ENCODE measurements around the gene IPMK. TPM values are rescaled to one million over a fixed set of nuclear protein-coding genes. Genes with fewer than 3 reads are reported as not detected.

Gene IPMK
- total and polyA plus RNA-seq, 2 donors from 2014 or later, result 1.7 to 5.0 TPM

GRCh38 chr10:58209669-58210068 lies 58.0 kb downstream of the IPMK start:
- no peaks in the 10 kb centered on the region for H3K27me3 ChIP-seq (ENCODE audit: control insufficient read depth, insufficient read depth, low read length)
- no peaks in the 10 kb centered on the region for H3K4me1 ChIP-seq (ENCODE audit: control insufficient read depth in 2 of 3, insufficient read depth in 2 of 3, low read depth in 1 of 3, low read length in 3 of 3)
- no peak for FAIRE-seq
- H3K36me3 ChIP-seq (ENCODE audit: control insufficient read depth in 2 of 3, insufficient read depth in 3 of 3, low read length in 3 of 3), result no peaks in the 10 kb centered on the region
- no peaks in the 10 kb centered on the region for H3K9me3 ChIP-seq (ENCODE audit: control insufficient read depth in 2 of 3, insufficient read depth in 1 of 3, low read length in 3 of 3)
- DNase-seq, result no peak
- intact Hi-C loops (cut with DNase I), result no loop called here
- no peak overlapping the region for H3K27ac ChIP-seq (ENCODE audit: low read depth in 2 of 2, low read length in 2 of 2)
- no peak overlapping the region for H3K4me3 ChIP-seq (ENCODE audit: low read length in 3 of 3)
- H3K9ac ChIP-seq (ENCODE audit: low read length in 3 of 3), result no peak overlapping the region
- TF ChIP-seq CTCF (IDR thresholded peaks at IDR 0.05; ENCODE audit: borderline replicate concordance, extremely low read depth, insufficient read depth), result no peak

GRCh38 chr10:58206251-58206650 lies 61.4 kb downstream of the IPMK start:
- Histone ChIP-seq H3K4me1 (ENCODE audit: control insufficient read depth in 2 of 3, insufficient read depth in 2 of 3, low read depth in 1 of 3, low read length in 3 of 3) (no peaks in the 10 kb centered on the region), H3K9ac (ENCODE audit: low read length in 3 of 3) (no peak overlapping the region), H3K27me3 (ENCODE audit: control insufficient read depth, insufficient read depth, low read length) (no peaks in the 10 kb centered on the region), H3K9me3 (ENCODE audit: control insufficient read depth in 2 of 3, insufficient read depth in 1 of 3, low read length in 3 of 3) (no peaks in the 10 kb centered on the region), H3K36me3 (ENCODE audit: control insufficient read depth in 2 of 3, insufficient read depth in 3 of 3, low read length in 3 of 3) (no peaks in the 10 kb centered on the region), H3K4me3 (ENCODE audit: low read length in 3 of 3) (no peak overlapping the region), H3K27ac (ENCODE audit: low read depth in 2 of 2, low read length in 2 of 2) (no peak overlapping the region)
- FAIRE-seq (no peak), DNase-seq (no peak)
- intact Hi-C loops (cut with DNase I), result no loop called here
- no peak for TF ChIP-seq CTCF (IDR thresholded peaks at IDR 0.05; ENCODE audit: borderline replicate concordance, extremely low read depth, insufficient read depth)

GRCh38 chr10:58201704-58202103 lies 66.0 kb downstream of the IPMK start:
- Histone ChIP-seq H3K9ac (ENCODE audit: low read length in 3 of 3) (no peak overlapping the region), H3K27me3 (ENCODE audit: control insufficient read depth, insufficient read depth, low read length) (no peaks in the 10 kb centered on the region), H3K27ac (ENCODE audit: low read depth in 2 of 2, low read length in 2 of 2) (no peak overlapping the region), H3K36me3 (ENCODE audit: control insufficient read depth in 2 of 3, insufficient read depth in 3 of 3, low read length in 3 of 3) (no peaks in the 10 kb centered on the region), H3K4me3 (ENCODE audit: low read length in 3 of 3) (no peak overlapping the region), H3K9me3 (ENCODE audit: control insufficient read depth in 2 of 3, insufficient read depth in 1 of 3, low read length in 3 of 3) (no peaks in the 10 kb centered on the region), H3K4me1 (ENCODE audit: control insufficient read depth in 2 of 3, insufficient read depth in 2 of 3, low read depth in 1 of 3, low read length in 3 of 3) (no peaks in the 10 kb centered on the region)
- no peak for FAIRE-seq
- no peak for TF ChIP-seq CTCF (IDR thresholded peaks at IDR 0.05; ENCODE audit: borderline replicate concordance, extremely low read depth, insufficient read depth)
- intact Hi-C loops (cut with DNase I), result no loop called here
- no peak for DNase-seq

GRCh38 chr10:58189269-58189668 lies 78.4 kb downstream of the IPMK start:
- Histone ChIP-seq H3K27ac (ENCODE audit: low read depth in 2 of 2, low read length in 2 of 2) (no peak overlapping the region), H3K4me1 (ENCODE audit: control insufficient read depth in 2 of 3, insufficient read depth in 2 of 3, low read depth in 1 of 3, low read length in 3 of 3) (no peaks in the 10 kb centered on the region)
- no peak for FAIRE-seq

More at GRCh38 chr10:58189269-58189668, 78.4 kb downstream of the IPMK start:
- intact Hi-C loops (cut with DNase I), result loop anchor here (10.0 kb wide), 1 partner anchor 96 kb away; no protein-coding TSS in a partner anchor
- DNase-seq, result peak in 3 of 5 donors; percentile 14 to 43 (median 42)
- no peaks in the 10 kb centered on the region for H3K27me3 ChIP-seq (ENCODE audit: control insufficient read depth, insufficient read depth, low read length)
- H3K9me3 ChIP-seq (ENCODE audit: control insufficient read depth in 2 of 3, insufficient read depth in 1 of 3, low read length in 3 of 3), result no peaks in the 10 kb centered on the region
- H3K4me3 ChIP-seq (ENCODE audit: low read length in 3 of 3), result no peak overlapping the region
- no peaks in the 10 kb centered on the region for H3K36me3 ChIP-seq (ENCODE audit: control insufficient read depth in 2 of 3, insufficient read depth in 3 of 3, low read length in 3 of 3)
- TF ChIP-seq CTCF (IDR thresholded peaks at IDR 0.05; ENCODE audit: borderline replicate concordance, extremely low read depth, insufficient read depth), result no peak
- no peak overlapping the region for H3K9ac ChIP-seq (ENCODE audit: low read length in 3 of 3)
